ENCODE results near the gene PCDHGC4.

Gene PCDHGC4

DNA sequence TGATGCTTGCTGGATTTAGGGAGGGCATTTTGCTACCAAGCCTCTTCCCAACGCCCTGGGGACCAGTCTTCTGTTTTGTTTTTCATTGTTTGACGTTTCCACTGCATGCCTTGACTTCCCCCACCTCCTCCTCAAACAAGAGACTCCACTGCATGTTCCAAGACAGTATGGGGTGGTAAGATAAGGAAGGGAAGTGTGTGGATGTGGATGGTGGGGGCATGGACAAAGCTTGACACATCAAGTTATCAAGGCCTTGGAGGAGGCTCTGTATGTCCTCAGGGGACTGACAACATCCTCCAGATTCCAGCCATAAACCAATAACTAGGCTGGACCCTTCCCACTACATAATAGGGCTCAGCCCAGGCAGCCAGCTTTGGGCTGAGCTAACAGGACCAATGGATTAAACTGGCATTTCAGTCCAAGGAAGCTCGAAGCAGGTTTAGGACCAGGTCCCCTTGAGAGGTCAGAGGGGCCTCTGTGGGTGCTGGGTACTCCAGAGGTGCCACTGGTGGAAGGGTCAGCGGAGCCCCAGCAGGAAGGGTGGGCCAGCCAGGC, 27.0 kb downstream of the PCDHGC4 start:
- in situ Hi-C loops (cut with MboI; ENCODE audit: low sequenced_read_pairs) = no loop called here

DNA sequence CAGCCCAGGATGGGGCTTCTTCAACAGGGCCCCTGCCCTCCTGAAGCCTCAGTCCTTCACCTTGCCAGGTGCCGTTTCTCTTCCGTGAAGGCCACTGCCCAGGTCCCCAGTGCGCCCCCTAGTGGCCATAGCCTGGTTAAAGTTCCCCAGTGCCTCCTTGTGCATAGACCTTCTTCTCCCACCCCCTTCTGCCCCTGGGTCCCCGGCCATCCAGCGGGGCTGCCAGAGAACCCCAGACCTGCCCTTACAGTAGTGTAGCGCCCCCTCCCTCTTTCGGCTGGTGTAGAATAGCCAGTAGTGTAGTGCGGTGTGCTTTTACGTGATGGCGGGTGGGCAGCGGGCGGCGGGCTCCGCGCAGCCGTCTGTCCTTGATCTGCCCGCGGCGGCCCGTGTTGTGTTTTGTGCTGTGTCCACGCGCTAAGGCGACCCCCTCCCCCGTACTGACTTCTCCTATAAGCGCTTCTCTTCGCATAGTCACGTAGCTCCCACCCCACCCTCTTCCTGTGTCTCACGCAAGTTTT, 27.6 kb downstream of the PCDHGC4 start:
- in situ Hi-C loops (cut with MboI; ENCODE audit: low sequenced_read_pairs) = no loop called here

DNA sequence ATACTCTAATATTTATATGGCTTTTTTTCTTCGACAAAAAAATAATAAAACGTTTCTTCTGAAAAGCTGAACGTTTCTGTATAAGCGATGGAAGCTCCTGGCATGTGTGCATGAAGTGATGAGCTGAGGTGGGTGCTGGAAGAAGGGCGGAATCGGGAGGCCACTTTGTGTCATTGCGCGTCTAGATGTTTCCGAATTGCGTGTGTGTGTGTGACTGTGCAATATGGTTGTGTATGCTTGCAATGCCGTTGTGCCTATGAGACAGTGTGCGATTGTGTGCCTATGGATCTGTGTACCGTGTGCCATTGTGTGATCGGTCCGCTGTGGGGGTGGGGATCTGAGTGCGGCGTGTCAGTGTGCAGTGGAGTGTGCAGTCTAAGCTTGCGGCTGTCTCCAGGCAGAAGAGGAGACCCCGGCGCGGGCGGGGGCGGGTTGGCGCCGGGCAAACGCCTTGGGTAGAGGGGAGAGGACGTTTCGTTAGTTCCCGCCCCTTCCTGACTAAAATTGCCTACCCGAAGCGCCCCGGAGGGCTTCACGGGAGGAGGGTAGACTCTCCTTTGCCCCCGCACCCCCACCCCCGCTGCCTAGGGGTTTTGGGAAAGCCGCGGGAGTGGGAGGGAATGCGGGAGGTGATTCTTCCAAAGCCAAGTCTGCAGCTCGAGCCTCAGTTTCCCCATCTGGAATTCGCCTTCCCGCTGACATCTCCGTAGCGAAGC, 28.2 kb downstream of the PCDHGC4 start:
- in situ Hi-C loops (cut with MboI; ENCODE audit: low sequenced_read_pairs) = no loop called here

DNA sequence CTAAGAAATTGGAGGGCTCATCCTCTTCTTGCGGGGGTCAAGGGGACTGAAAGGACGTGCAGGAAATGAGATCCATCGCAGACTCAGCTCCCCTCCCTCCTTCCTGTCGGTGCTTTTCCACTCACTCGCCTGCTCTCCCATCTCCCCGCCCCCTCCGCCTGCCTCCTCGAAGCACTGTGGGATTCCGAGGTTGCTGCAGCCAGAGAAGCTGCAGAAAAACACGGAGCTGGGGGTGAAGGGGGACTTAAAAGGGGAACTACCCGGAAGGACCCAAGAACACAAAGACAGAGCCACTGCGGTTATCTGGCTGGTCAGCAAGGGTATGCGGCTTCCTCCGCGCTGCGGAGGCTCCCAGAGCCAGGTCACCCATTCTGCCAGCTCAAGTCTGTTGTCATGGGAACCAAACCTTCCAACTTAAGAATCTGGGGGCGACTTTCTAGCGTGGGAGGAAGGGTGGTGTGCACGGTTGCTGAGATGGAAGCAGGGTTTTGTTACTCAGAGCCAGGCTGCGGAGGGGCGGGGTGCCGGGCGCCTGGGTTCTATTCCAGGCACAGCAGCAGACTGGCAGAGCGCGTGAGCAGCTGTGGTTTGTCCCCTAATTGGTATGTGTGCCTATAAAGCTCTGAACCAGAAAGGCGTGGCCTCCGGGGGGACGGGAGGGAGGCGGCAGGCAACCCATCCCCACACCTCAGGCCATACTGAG, 28.9 kb downstream of the PCDHGC4 start:
- in situ Hi-C loops (cut with MboI; ENCODE audit: low sequenced_read_pairs) = no loop called here

DNA sequence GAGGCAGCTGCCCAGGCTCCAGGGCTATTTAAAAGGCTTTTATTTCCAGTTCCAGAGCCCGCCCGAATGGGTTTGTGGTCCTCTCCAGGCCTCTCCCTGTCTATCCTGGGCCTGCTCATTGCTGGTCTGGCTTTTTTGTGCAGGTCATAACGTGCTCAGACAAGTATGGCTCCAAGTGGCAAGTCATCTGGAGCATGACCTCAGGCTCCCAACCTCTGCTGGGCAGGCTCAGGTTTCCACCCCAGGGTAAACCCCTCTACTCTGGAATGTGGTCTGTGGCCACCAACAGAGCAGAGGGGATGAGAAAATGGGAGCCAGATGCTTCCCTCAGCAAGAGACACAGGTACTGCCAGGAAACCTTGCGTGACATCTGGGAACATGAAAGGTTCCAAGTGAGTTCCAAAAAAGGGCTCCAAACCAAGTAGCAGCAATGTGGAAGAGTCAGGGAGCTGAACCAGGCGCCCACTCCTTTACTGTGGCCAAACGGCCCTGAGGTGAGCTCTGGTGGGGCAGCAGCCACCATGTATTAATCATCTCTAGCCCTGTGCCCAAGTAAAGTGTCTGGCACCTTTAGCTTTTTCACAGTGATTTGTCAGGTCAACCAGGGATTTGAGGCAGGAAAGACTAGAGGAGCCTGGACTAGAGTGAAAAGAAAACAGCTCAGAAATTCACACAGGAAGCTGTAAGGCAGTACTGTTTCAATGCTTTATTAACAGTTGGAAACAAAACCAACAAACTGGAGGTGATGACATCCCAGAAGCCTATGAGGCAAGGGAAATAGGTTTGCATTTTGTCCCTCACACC, 29.7 kb downstream of the PCDHGC4 start:
- in situ Hi-C loops (cut with MboI; ENCODE audit: low sequenced_read_pairs) = no loop called here

DNA sequence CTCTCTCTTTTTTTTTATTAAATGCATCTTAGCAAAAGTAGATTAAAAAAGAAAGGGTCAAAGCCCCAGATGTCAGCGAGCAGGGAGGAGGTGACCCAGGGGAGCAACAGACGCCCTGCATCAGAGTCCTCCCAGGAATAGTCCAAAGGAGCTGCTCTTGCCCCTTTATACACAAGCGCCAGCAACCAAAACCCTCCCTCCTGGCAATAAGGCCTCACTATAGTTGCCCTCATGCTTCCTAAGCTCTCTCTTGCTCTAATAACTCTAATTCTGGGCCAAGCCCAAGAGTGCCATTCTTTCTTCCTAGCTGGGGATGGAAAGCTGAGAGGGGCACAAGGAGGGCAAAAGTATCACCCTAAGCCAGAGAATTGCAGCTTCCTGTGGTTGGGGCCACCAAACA, 30.3 kb downstream of the PCDHGC4 start:
- in situ Hi-C loops (cut with MboI; ENCODE audit: low sequenced_read_pairs) = no loop called here

DNA sequence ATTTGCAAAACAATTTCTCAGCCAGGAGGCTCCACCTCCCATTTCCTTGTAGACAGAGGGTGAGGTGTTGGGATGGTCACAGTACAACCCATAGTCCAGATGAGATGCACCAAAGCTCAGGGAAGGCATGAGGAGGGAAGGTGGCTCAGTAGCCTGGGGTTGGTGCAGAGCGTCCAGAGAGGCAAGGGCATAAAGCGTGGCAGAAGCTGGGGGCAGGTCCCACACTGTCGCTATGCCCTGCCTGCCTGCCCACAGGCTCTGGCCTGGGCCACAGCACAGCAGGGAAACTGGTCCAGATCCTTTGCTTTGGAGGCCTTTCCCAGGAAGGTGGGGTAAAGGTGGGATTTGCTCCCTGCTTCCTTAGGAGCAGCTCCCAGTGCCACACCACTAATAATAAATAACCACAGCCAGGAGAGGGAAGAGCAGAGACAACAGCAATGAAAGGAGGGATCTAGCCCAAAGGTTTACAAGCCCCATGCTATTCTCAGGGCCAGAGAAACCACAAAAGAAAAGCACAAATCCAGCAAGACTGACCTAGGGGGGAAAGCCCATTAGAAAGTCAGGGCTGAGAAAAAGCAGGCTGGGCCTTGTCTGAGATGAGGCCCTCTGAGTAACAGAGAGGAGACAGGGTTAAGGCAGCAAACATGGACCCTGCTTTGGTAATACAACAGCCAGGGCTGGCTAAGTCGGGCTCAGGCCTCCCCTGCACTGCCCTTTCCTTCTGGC, 31.3 kb downstream of the PCDHGC4 start:
- in situ Hi-C loops (cut with MboI; ENCODE audit: low sequenced_read_pairs) = no loop called here

DNA sequence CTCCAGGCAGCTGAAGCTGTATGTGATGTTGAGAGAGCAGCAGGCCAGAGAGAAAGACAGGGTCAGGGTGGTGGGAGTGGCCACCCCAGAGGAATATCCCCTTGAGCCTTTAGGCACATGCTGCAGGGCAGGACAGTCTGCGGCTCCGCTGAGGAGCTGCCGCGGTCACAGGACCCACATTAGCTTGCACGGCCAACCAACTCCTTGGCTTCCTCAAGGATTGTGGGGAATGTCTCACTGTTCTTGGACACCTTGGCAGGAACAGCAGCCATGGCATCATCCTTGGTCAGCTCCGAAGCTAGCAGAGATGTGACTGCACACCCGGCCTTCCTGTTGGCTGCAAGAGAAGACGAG, 31.8 kb downstream of the PCDHGC4 start:
- in situ Hi-C loops (cut with MboI; ENCODE audit: low sequenced_read_pairs) = no loop called here

DNA sequence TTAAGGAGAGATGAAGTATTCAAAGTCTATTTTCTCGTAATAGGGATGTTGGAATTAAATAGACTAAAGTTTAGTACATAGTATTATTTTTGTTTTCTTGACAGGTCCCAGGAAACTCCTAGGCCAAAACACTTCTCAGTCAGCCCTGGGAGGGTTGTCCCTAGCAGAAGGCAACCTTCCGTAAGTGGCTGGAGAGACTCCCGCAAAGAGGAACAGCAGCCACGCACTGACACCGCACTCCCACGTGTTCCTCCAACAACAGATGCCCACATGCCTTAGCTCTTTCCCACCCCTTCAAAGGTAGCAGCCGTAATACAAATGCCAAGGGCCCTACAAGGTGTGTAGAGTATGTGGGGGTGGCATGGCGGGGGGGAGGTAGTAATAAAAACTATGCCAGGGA, 32.5 kb downstream of the PCDHGC4 start:
- in situ Hi-C loops (cut with MboI; ENCODE audit: low sequenced_read_pairs) = no loop called here

DNA sequence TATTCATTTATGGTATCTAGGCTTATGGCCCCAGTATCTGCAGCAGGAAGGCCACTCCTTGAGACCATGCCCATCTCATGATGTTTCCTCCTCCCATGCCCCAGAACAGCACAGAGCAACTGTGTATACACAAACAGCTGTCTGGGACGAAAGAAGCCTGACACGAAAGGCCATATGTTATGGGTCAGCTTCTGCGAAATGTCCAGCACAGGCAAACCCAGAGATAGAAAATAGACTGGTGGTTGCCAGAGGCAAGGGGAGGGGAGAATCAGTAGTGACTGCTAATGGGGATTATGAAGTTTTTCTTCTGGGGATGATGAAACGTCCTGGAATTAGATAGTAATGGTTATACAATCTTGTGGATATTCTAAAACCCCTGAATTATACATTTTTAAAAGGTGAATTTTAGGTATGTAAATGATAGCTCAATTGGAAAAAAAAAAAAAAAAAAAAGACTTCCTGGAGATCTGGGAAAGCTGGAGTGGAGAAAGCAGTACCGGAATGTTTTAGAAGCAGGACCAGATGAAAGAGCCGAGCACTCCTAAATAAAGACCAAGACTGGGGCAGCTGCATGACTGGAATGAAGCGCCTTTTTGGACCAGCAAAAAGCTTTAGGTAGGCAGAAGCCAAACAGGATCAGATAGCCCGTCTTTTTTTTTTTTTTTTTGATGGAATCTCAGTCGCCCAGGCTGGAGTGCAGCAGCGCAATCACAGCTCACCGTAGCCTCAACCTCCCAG, 33.2 kb downstream of the PCDHGC4 start:
- in situ Hi-C loops (cut with MboI; ENCODE audit: low sequenced_read_pairs) = no loop called here

DNA sequence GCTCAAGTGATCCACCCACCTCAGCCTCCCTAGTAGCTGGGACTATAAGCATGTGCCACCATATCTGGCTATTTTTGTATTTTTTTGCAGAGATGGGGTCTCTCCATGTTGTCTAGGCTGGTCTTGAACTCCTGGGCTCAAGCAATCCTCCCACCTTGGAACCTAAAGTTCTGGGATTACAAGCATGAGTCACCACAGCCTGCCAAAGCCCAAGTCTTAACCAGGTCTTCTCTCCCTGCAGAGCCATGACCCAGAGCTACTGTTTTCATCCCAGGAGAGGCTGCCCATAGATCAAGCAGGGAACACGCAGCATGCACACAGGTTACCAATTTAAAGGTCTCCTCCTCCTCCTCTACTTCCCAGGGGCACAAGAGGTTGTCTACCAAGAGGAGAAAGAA, 33.8 kb downstream of the PCDHGC4 start:
- in situ Hi-C loops (cut with MboI; ENCODE audit: low sequenced_read_pairs) = no loop called here

DNA sequence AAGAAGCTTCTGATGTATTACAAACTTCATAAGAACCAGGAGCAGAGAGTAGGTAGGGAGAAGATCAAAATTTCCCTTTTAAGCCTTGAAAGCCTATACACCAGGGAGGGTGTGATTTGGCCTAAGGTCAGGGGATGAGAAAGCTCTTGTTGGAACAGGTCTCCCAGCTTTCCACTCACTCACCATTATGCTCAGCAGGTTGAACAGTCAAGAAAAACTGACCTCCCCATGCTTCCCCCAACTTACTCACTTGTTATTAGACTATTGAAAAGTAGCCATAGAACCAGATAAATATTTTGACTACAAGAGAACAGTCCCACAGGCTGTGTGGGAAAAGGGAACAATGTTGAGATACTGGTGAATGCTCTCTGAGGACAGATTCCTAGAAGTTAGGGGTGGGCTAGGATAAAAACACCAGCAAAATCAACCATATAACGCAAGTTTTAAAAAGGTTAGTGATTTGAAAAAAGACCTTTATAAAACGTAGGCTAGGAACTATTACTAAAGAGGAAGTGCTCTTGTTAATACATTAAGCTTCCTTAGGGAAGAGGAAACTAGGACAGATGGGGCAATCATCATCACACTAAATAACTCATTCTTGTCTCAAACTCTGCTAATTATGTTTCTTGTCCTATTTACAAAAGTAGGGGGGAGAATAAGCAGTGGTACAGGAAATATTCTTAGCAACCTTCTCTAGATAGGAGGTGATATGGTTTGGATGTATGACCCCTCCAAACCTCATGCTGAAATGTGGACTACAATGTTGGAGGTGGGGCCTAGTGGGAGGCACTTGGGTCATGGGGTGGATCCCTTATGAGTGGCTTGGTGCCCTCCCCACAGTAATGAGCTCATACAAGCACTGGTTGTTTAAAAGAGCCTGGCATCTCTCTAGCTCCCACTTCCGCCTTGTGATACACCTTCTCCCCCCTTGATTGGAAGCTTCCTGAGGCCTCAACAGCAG, 35.1 kb downstream of the PCDHGC4 start:
- in situ Hi-C loops (cut with MboI; ENCODE audit: low sequenced_read_pairs) = no loop called here

DNA sequence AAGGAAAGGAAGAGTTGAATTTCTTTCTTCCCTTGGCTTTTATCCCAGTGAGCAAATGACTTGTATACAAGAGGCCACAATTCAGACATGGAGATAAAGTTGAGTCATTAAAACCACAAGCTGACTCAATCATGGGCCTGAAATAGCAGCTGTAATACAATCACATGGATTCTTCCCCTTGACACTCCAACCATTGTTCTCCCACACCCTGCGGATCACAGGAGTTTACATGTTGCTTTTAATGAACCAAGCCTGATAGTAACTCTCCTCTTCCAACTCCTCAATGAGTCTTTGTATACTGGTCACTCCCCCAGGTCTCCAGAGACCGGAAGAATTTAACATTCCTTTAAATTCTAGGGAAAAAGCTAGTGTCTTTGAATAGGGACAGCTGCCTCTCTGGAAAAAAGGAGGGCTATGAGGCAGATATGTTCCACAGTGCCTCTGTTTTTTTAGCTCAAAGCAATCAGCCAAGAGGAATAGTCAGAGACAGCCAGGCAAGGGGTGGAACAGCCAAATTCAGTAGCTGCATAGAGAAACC, 36.5 kb downstream of the PCDHGC4 start:
- in situ Hi-C loops (cut with MboI; ENCODE audit: low sequenced_read_pairs) = no loop called here

DNA sequence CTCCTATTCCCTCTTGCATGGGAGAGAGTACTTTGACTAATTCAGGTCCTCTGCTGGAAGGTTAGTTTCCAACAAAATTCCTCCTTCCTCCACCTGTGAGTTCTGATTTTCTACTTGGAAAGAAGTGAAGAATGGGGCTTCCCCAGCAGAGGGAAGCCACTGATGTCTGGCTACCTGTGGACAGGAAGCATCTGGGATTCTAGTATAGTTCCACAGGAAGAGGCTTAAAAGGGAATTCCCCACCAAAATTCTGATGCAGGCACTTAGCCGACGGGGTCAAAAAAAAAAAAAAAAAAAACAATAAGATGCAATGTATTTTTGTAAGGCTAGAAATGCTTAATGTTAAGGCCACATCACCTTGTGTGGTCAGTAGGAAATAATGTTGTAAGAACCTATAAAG, 37.5 kb downstream of the PCDHGC4 start:
- in situ Hi-C loops (cut with MboI; ENCODE audit: low sequenced_read_pairs) = no loop called here

DNA sequence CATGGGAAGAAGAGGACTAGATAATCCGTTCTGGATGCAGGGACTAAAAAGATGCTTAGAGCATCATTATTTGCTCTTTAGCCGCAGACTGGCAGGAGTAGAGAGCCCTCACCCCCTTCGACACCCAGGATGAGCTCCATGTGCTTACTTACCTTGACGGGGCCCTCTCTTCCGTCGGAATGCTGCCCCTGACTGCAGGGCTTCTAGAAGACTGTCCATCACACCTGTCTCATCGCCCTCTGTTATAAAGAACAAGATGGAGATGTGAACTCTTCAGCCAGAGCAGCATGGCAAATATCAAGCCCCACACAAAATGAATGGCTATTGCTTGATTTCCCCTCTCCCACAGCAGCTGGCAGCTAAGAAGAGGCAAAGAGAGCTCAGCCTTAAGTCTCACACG, 39.2 kb downstream of the PCDHGC4 start:
- in situ Hi-C loops (cut with MboI; ENCODE audit: low sequenced_read_pairs) = no loop called here

DNA sequence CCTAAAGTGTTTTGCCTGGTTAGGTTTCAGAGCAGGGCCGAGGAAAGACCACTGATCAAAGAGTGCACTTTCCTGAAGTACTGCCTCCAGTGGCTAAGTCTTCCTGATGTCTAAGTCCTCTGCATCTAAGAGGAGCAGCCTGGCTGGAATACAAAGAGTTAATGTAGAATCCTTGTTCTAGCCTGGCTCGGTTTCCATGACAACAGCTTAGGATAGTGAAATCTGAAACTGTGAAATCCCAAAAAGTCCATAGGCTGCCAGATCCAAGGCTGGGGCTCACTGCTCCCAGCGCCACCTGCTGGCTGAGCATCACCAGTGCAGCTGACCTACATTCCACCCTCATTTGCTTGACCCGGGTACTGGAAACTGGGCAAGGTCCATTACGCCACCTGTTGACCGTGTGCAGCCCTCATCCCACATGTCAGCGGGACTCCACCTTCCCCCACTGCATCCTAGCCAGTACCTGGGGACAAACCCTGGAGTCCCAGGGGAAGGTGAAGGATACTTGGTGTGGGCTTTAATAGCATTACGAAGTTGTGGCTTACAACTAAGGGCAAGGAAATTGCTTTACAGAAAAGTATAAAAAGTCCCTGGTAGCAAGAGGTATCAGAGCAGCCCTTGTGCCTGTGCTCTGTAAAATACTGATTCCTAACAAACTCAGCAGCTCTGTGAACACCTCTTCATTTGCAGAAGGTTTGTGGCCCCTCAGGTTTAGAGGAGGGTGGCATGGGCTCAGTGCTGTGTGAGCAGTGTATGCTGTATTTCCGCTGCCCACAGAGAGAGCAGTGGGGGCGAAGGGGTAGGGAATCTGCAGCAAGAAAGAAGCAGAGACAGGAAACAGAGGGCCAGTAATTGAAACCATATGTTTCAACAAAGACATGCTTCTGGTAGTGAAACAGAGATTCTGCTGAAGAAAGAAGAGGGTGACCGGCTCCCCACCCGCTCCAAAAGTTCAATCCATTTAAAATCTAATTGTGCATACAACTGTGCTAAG, 40.1 kb downstream of the PCDHGC4 start:
- in situ Hi-C loops (cut with MboI; ENCODE audit: low sequenced_read_pairs) = no loop called here

DNA sequence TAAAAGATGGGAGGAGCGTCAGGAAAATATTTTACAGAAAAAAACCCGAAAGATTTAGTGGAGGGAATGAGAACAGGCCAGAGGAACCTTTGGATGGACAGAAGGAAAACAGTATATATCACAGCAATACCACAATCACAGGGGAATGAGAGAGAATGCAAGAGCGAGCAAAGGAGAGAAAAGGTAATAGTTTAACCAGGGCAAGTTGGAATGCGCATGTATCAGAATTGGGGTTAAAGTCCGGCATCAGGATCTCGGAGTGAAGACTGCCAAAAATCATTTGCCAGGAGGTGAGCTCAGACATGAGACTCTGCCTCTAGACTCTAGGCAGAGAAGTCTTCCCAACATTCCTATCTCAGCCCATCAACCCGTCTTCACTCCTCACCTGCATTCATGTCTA, 40.8 kb downstream of the PCDHGC4 start:
- in situ Hi-C loops (cut with MboI; ENCODE audit: low sequenced_read_pairs) = no loop called here

DNA sequence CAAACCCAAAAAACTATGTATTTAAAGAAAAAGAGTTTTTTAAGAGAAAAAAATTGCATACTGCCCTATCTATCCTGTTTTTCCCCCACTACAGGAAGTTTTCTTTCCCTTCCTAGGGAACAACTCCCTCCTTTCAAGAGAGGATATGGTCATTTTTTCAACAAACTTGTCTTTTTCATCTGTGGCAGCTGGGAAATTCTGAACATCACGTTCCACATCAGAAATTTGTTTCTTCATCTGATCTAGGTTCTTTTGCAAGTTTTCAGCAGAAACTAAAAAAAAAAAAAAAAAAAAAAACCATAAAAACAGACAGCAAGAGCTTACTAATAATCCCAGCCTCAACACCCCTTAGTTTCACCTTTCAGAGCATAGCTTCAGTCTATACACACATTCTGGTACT, 42.6 kb downstream of the PCDHGC4 start:
- in situ Hi-C loops (cut with MboI; ENCODE audit: low sequenced_read_pairs) = no loop called here
